Esophagus muscularis mucosa (tissue), 4 donors: Measurements from ENCODE around the gene CYP3A4.
"Not testable (repeated sequence)": the region's sequence is repeated elsewhere in the genome, so short reads cannot be mapped to it uniquely, and the experiment has no call there.

Experiments
- EP300 ChIP-seq: sonication (generic); formaldehyde crosslinking; IDR thresholded peaks from one replicate; pipeline ENCODE4 v1.6.1; 2017; ENCODE audit warnings: antibody characterized with exemption
- POLR2A ChIP-seq: fragments of 450-650 bp; IDR thresholded peaks from one replicate; pipeline ENCODE4 v1.6.1; 2017; ENCODE audit warnings: antibody characterized with exemption, moderate library complexity, mild to moderate bottlenecking, low read depth
- POLR2AphosphoS5 ChIP-seq, 2 donors: sonication (generic); formaldehyde crosslinking; IDR thresholded peaks; one replicate each; pipeline ENCODE4 v1.6.1; 2017; ENCODE audit warnings: antibody characterized with exemption in 2 of 2
- TF ChIP-seq, protein P1 (sequence below), 3 experiments: fragments of 200-600 bp in 2 of 3; fragments of 450-650 bp in 1 of 3; sonication (generic) in 2 of 3; IDR thresholded peaks; one replicate each; pipeline ENCODE4 v1.5.1; 2017 to 2019; ENCODE audit warnings: antibody characterized with exemption in 3 of 3, mild to moderate bottlenecking in 2 of 3, moderate library complexity in 1 of 3

GRCh38 chr7:99769494-99769893, 14.5 kb downstream of the CYP3A4 start:
- TF ChIP-seq, protein P1, sequence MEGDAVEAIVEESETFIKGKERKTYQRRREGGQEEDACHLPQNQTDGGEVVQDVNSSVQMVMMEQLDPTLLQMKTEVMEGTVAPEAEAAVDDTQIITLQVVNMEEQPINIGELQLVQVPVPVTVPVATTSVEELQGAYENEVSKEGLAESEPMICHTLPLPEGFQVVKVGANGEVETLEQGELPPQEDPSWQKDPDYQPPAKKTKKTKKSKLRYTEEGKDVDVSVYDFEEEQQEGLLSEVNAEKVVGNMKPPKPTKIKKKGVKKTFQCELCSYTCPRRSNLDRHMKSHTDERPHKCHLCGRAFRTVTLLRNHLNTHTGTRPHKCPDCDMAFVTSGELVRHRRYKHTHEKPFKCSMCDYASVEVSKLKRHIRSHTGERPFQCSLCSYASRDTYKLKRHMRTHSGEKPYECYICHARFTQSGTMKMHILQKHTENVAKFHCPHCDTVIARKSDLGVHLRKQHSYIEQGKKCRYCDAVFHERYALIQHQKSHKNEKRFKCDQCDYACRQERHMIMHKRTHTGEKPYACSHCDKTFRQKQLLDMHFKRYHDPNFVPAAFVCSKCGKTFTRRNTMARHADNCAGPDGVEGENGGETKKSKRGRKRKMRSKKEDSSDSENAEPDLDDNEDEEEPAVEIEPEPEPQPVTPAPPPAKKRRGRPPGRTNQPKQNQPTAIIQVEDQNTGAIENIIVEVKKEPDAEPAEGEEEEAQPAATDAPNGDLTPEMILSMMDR (IDR thresholded peaks at IDR 0.05): not testable (repeated sequence)
- not testable (repeated sequence) for TF ChIP-seq POLR2AphosphoS5 (IDR thresholded peaks at IDR 0.05); POLR2A; EP300
